Mesendoderm (in vitro differentiated cells): ENCODE data around the gene FNDC3B.

Source experiments
- DNase-seq: peaks from one replicate; pipeline ENCODE4 v3.0.0; 2013
- H2AK5ac ChIP-seq: 2 replicates; pipeline ENCODE4 v1.6.1; 2013; ENCODE audit warnings: low read length, inconsistent platforms
- H2BK120ac ChIP-seq: 2 replicates; pipeline ENCODE4 v1.6.1; 2013; ENCODE audit warnings: low read depth, mild to moderate bottlenecking, low read length, moderate library complexity, mixed read lengths
- H2BK15ac ChIP-seq: replicated peaks from 2 replicates; pipeline ENCODE4 v1.6.1; 2013; ENCODE audit warnings: low read depth, mild to moderate bottlenecking, moderate library complexity
- H2BK5ac ChIP-seq: 2 replicates; pipeline ENCODE4 v1.6.1; 2013; ENCODE audit warnings: low read length, inconsistent platforms
- H3K18ac ChIP-seq: 2 replicates; pipeline ENCODE4 v1.6.1; 2013; ENCODE audit warnings: mild to moderate bottlenecking, low read length, mixed read lengths
- H3K23ac ChIP-seq: one replicate; pipeline ENCODE4 v1.6.1; 2013; ENCODE audit warnings: low read length
- H3K27ac ChIP-seq: 2 replicates; pipeline ENCODE4 v1.5.1; 2013; ENCODE audit warnings: low read depth, mild to moderate bottlenecking, inconsistent platforms, low read length, moderate library complexity
- H3K27me3 ChIP-seq: 2 replicates; pipeline ENCODE4 v1.6.1; 2013; ENCODE audit warnings: low read length, control low read depth, mild to moderate bottlenecking, inconsistent platforms; ENCODE audit not compliant: insufficient read depth, poor library complexity
- H3K36me3 ChIP-seq: 2 replicates; pipeline ENCODE4 v1.6.1; 2013; ENCODE audit warnings: low read length, inconsistent platforms; ENCODE audit not compliant: control insufficient read depth, insufficient read depth
- H3K4ac ChIP-seq: one replicate; pipeline ENCODE4 v1.6.1; 2013; ENCODE audit warnings: low read depth, mild to moderate bottlenecking, low read length, moderate library complexity
- H3K4me1 ChIP-seq: 2 replicates; pipeline ENCODE4 v1.6.1; 2013; ENCODE audit warnings: low read depth, low read length, inconsistent platforms; ENCODE audit not compliant: control insufficient read depth
- H3K4me2 ChIP-seq: 2 replicates; pipeline ENCODE4 v1.6.1; 2013; ENCODE audit warnings: low read length
- H3K4me3 ChIP-seq: 2 replicates; pipeline ENCODE4 v1.5.1; 2013; ENCODE audit warnings: mild to moderate bottlenecking, low read length
- H3K56ac ChIP-seq: one replicate; pipeline ENCODE4 v1.6.1; 2013; ENCODE audit warnings: low read length
- H3K79me1 ChIP-seq: 2 replicates; pipeline ENCODE4 v1.6.1; 2013; ENCODE audit warnings: low read length, inconsistent platforms
- H3K79me2 ChIP-seq: 2 replicates; pipeline ENCODE4 v1.6.1; 2013; ENCODE audit warnings: mild to moderate bottlenecking, low read length; ENCODE audit not compliant: control insufficient read depth, insufficient read depth
- H3K9ac ChIP-seq: 2 replicates; pipeline ENCODE4 v1.6.1; 2013; ENCODE audit warnings: low read length, inconsistent platforms
- H4K5ac ChIP-seq: one replicate; pipeline ENCODE4 v1.6.1; 2013; ENCODE audit warnings: low read length
- H4K8ac ChIP-seq: one replicate; pipeline ENCODE4 v1.6.1; 2013; ENCODE audit warnings: low read depth, mild to moderate bottlenecking, control low read depth, low read length, moderate library complexity
- WGBS: extraction: QIAGEN DNeasy Blood & Tissue Kit; methylation state at CpG from one replicate; pipeline ENCODE4 v1.1.7; 2013; ENCODE audit warnings: low lambda C conversion rate, missing lambda C conversion rate; ENCODE audit not compliant: insufficient coverage; ENCODE audit errors: extremely low coverage; 5-methylcytosine and 5-hydroxymethylcytosine counted together

FNDC3B gene

DNA sequence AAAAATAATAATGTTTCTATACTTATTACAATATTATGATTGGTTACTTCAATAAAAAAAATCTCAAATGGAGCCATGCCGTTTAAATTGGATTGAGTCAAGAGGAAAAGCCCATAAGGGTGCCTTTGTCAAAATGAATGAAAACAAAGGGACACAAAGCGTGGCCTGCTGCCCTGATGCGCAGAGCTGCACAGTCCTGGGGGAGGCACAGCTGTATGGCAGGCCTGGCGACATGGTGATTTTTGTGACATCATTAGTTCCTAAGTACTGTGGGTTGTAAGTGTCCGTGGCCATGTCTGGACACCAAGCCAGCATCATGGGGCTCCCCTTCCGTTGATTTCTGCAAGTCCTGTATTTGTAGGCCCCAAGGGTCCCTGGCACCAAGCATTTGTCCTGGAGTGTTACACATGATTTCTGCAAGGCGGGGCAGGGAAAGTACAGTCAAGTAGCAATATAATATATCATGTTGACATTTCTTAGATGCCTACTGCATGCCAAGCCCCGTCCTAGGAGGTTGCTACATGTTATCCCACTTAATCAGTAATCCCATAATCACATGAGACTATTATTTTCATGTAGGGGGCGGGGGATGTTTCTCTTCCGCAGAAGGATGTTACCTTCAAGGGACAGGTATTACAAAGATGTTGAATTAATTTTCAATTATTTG, 349.2 kb downstream of the FNDC3B start:
- no peak overlapping the region for H2AK5ac ChIP-seq
- no peak overlapping the region for H3K4ac ChIP-seq
- no peaks in the 10 kb centered on the region for H3K79me2 ChIP-seq
- WGBS, result no CpG with 5 or more reads among the region's 10 CpGs
- no peak for DNase-seq
- H4K5ac ChIP-seq, result no peak overlapping the region
- H3K4me3 ChIP-seq, result no peak overlapping the region
- no peaks in the 10 kb centered on the region for H3K79me1 ChIP-seq
- H3K56ac ChIP-seq, result no peak overlapping the region
- H4K8ac ChIP-seq, result no peak overlapping the region
- no peaks in the 10 kb centered on the region for H3K36me3 ChIP-seq
- no peak overlapping the region for H3K4me2 ChIP-seq
- no peak overlapping the region for H3K27ac ChIP-seq
- no peak overlapping the region for H3K23ac ChIP-seq
- no peaks in the 10 kb centered on the region for H3K4me1 ChIP-seq
- H2BK5ac ChIP-seq, result no peak overlapping the region
- no peak overlapping the region for H2BK15ac ChIP-seq
- H3K27me3 ChIP-seq, result no peaks in the 10 kb centered on the region
- no peak overlapping the region for H3K9ac ChIP-seq
- H2BK120ac ChIP-seq, result no peak overlapping the region
- no peak overlapping the region for H3K18ac ChIP-seq

- Histone ChIP-seq H3K4me2 (no peak overlapping the region), H4K5ac (no peak overlapping the region), H2AK5ac (no peak overlapping the region), H3K9ac (no peak overlapping the region), H3K79me2 (no peaks in the 10 kb centered on the region), H3K36me3 (no peaks in the 10 kb centered on the region), H2BK15ac (no peak overlapping the region), H2BK5ac (no peak overlapping the region), H3K4me3 (no peak overlapping the region), H3K4ac (no peak overlapping the region), H3K27ac (no peak overlapping the region), H2BK120ac (no peak overlapping the region), H3K56ac (no peak overlapping the region), H3K4me1 (no peaks in the 10 kb centered on the region), H3K18ac (no peak overlapping the region), H3K79me1 (no peaks in the 10 kb centered on the region), H4K8ac (no peak overlapping the region), H3K27me3 (no peaks in the 10 kb centered on the region), H3K23ac (no peak overlapping the region)
- no peak for DNase-seq
- WGBS, result no CpG with 5 or more reads among the region's 5 CpGs
Measured at GRCh38 chr3:172390792-172391191, 351.4 kb downstream of the FNDC3B start.

DNA sequence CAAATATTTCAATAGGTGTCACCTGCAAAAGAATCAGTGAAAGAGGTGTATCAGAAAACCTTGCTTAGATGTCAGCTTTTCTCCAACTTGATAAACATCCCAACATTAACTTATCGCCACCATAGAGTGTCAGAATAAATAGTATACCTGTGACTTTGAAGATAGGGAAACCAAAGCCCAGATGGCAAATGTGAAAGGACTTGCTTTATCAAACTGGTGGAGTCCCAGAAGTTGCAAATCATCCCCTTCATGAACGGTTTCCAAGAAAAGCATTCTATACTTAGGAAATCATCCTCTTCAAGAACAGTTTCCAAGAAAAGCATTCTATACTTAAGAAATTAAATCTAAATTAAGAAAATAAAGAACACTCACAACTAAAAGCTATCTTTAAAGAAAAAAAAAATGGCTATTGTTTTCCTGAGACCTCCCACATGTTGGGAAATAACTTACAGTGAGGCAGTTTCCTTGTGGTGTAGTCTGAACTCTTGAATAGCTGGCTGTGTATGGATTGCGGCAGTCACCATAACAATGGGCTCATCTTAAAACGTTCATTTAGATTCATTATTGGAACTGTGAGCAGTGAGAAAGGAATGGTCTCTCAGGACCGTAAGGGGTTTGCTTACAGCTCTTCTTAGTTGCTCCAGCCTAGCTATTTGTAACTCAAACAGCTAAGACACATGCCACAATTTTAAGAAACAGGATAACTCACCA, 352.4 kb downstream of the FNDC3B start:
- Histone ChIP-seq H3K36me3 (no peaks in the 10 kb centered on the region), H3K56ac (no peak overlapping the region), H2BK15ac (no peak overlapping the region), H3K23ac (no peak overlapping the region), H3K4me3 (no peak overlapping the region), H3K79me2 (no peaks in the 10 kb centered on the region), H3K18ac (no peak overlapping the region), H3K27ac (no peak overlapping the region), H2AK5ac (no peak overlapping the region), H4K5ac (no peak overlapping the region), H3K4me2 (no peak overlapping the region), H4K8ac (no peak overlapping the region), H3K9ac (no peak overlapping the region), H3K79me1 (no peaks in the 10 kb centered on the region), H3K4me1 (no peaks in the 10 kb centered on the region), H2BK5ac (no peak overlapping the region), H3K27me3 (no peaks in the 10 kb centered on the region), H3K4ac (no peak overlapping the region), H2BK120ac (no peak overlapping the region)
- no CpG with 5 or more reads among the region's 5 CpGs for WGBS
- DNase-seq, result no peak

DNA sequence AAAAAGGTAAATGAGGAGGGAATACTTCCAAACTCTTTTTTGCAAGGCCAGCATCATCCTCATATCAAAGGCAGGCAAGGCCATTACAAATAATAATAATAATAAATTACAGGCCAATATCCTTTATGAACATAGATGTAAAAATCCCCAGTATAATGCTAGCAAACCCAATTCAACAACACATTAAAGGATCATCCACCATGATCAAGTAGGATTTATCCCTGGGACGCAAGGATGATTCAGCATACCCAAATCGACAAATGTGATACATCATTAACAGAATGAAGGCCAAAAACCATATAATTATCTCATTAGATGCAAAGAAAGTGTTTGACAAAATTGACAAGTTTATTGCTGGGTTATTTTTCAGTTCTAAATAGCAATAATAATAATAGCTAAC, 355.3 kb downstream of the FNDC3B start:
- Histone ChIP-seq H3K56ac (no peak overlapping the region), H3K23ac (no peak overlapping the region), H3K79me1 (no peaks in the 10 kb centered on the region), H3K4ac (no peak overlapping the region), H3K79me2 (no peaks in the 10 kb centered on the region), H4K5ac (no peak overlapping the region), H4K8ac (no peak overlapping the region), H3K27me3 (no peaks in the 10 kb centered on the region), H2AK5ac (no peak overlapping the region), H3K4me2 (no peak overlapping the region), H3K4me3 (no peak overlapping the region), H3K27ac (no peak overlapping the region), H3K36me3 (no peaks in the 10 kb centered on the region), H2BK120ac (no peak overlapping the region), H2BK5ac (no peak overlapping the region), H3K18ac (no peak overlapping the region), H3K4me1 (no peaks in the 10 kb centered on the region), H3K9ac (no peak overlapping the region), H2BK15ac (no peak overlapping the region)
- DNase-seq, result no peak
- WGBS, result no CpG with 5 or more reads among the region's 2 CpGs

DNA sequence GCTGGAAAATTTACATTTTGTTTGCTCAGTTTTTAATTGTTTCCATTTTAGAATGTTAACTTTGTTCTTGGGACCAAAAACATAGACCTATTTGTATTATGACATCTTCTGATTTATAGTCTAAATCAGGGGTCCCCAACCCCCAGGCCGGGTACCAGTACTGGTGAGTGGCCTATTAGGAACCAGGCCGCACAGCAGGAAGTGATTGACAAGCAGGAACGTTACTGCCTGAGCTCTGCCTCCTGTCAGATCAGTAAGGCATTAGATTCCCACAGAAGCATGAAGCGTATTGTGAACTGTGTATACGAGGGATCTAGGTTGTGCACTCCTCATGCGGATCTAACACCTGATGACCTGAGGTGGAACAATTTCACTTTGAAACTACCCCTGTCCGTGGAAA, 357.0 kb downstream of the FNDC3B start:
- no peak overlapping the region for H2BK15ac ChIP-seq
- no peak overlapping the region for H3K23ac ChIP-seq
- no peaks in the 10 kb centered on the region for H3K27me3 ChIP-seq
- no peak overlapping the region for H4K5ac ChIP-seq
- H3K4me3 ChIP-seq, result no peak overlapping the region
- H3K18ac ChIP-seq, result no peak overlapping the region
- no peak overlapping the region for H3K4me2 ChIP-seq
- no peak for DNase-seq
- H3K4me1 ChIP-seq, result no peaks in the 10 kb centered on the region
- H2BK120ac ChIP-seq, result no peak overlapping the region
- H4K8ac ChIP-seq, result no peak overlapping the region
- no peak overlapping the region for H3K27ac ChIP-seq
- H3K79me2 ChIP-seq, result no peaks in the 10 kb centered on the region
- no peak overlapping the region for H2BK5ac ChIP-seq
- no CpG with 5 or more reads among the region's 7 CpGs for WGBS
- no peak overlapping the region for H3K56ac ChIP-seq
- no peak overlapping the region for H2AK5ac ChIP-seq
- no peaks in the 10 kb centered on the region for H3K79me1 ChIP-seq
- H3K36me3 ChIP-seq, result no peaks in the 10 kb centered on the region
- no peak overlapping the region for H3K4ac ChIP-seq
- no peak overlapping the region for H3K9ac ChIP-seq
